IPS-18a (cell line): ENCODE measurements around the gene CDH11.

ENCODE experiments used
- H3K27ac ChIP-seq: one replicate; pipeline ENCODE4 v1.5.1; 2013; ENCODE audit warnings: low read length
- H3K27me3 ChIP-seq: one replicate; pipeline ENCODE4 v1.6.1; 2013; ENCODE audit warnings: mild to moderate bottlenecking, low read length; ENCODE audit not compliant: control insufficient read depth, insufficient read depth
- H3K36me3 ChIP-seq: one replicate; pipeline ENCODE4 v1.6.1; 2013; ENCODE audit warnings: low read depth, low read length; ENCODE audit not compliant: control insufficient read depth
- H3K4me1 ChIP-seq: one replicate; pipeline ENCODE4 v1.6.1; 2013; ENCODE audit warnings: low read depth, low read length; ENCODE audit not compliant: control insufficient read depth
- H3K4me3 ChIP-seq: one replicate; pipeline ENCODE4 v1.5.1; 2013; ENCODE audit warnings: low read length
- H3K9ac ChIP-seq: one replicate; pipeline ENCODE4 v1.6.1; 2013; ENCODE audit warnings: mild to moderate bottlenecking, low read length, moderate library complexity
- H3K9me3 ChIP-seq: one replicate; pipeline ENCODE4 v1.6.1; 2013; ENCODE audit warnings: low read depth, low read length; ENCODE audit not compliant: control insufficient read depth

Gene CDH11

DNA sequence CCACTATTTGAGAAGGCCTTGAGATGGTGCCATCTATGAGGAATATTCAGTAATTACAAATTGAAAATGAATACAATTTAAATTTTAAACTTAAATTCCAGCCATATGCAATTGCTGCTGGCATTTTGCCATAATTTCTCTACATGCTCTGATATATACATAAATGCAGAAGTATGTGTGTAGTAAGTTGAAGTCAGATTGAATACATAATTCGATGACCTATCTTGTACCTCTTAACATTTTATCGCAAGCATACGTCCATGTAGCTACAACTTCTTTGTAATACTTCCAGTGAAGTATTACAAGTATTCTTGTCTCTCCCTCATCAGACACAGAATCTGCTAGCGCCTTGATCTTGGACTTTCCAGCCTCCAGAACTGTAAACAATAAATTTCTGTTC lies 26.0 kb downstream of the CDH11 start:
- no peaks in the 10 kb centered on the region for H3K9me3 ChIP-seq
- no peaks in the 10 kb centered on the region for H3K36me3 ChIP-seq
- H3K4me1 ChIP-seq: no peaks in the 10 kb centered on the region
- H3K27me3 ChIP-seq: no peaks in the 10 kb centered on the region
- no peak overlapping the region for H3K27ac ChIP-seq
- H3K4me3 ChIP-seq: no peak overlapping the region
- H3K9ac ChIP-seq: no peak overlapping the region

GRCh38 chr16:65095090-65095728 lies 26.7 kb downstream of the CDH11 start:
- no peak overlapping the region for H3K27ac ChIP-seq
- H3K36me3 ChIP-seq: no peaks in the 10 kb centered on the region
- no peaks in the 10 kb centered on the region for H3K9me3 ChIP-seq

GRCh38 chr16:65094009-65094408 lies 27.9 kb downstream of the CDH11 start:
- Histone ChIP-seq H3K4me1 (no peaks in the 10 kb centered on the region), H3K4me3 (no peak overlapping the region), H3K9me3 (no peaks in the 10 kb centered on the region), H3K36me3 (no peaks in the 10 kb centered on the region), H3K27ac (no peak overlapping the region), H3K9ac (no peak overlapping the region), H3K27me3 (no peaks in the 10 kb centered on the region)

More at GRCh38 chr16:65095090-65095728, 26.7 kb downstream of the CDH11 start:
- H3K4me1 ChIP-seq: no peaks in the 10 kb centered on the region
- H3K9ac ChIP-seq: no peak overlapping the region
- H3K27me3 ChIP-seq: no peaks in the 10 kb centered on the region
- no peak overlapping the region for H3K4me3 ChIP-seq

- no peak overlapping the region for H3K4me3 ChIP-seq
- H3K4me1 ChIP-seq: no peaks in the 10 kb centered on the region
- H3K9me3 ChIP-seq: no peaks in the 10 kb centered on the region
- H3K27me3 ChIP-seq: no peaks in the 10 kb centered on the region
- H3K9ac ChIP-seq: no peak overlapping the region
- no peaks in the 10 kb centered on the region for H3K36me3 ChIP-seq
- no peak overlapping the region for H3K27ac ChIP-seq
These were observed 38.6 kb downstream of the CDH11 start for GRCh38 chr16:65083164-65083857.

DNA sequence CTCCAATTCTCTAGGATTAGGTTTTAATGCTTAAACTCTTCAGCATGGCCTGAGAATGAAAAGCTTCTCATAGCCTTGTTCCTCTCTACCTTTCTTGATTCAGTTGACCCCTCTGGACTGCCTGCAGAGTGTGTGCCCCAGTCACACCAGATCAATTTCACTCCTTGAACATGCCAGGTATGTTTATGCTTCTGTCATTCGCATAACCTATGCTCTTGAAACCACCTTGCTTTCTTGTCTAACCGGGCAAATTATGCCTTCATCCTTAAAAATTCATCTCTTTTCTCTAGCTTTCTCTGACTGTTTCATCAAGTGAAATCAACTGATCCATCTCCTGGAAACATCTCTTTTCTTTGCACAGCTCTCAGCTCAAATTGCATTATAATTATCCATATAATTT lies 42.3 kb downstream of the CDH11 start:
- Histone ChIP-seq H3K4me1 (no peaks in the 10 kb centered on the region), H3K9me3 (no peaks in the 10 kb centered on the region), H3K27ac (no peak overlapping the region), H3K27me3 (no peaks in the 10 kb centered on the region), H3K36me3 (no peaks in the 10 kb centered on the region), H3K4me3 (no peak overlapping the region), H3K9ac (no peak overlapping the region)

GRCh38 chr16:65077181-65077580 lies 44.7 kb downstream of the CDH11 start:
- Histone ChIP-seq H3K9ac (no peak overlapping the region), H3K4me1 (no peaks in the 10 kb centered on the region), H3K9me3 (no peaks in the 10 kb centered on the region), H3K27ac (no peak overlapping the region), H3K36me3 (no peaks in the 10 kb centered on the region), H3K4me3 (no peak overlapping the region), H3K27me3 (no peaks in the 10 kb centered on the region)

DNA sequence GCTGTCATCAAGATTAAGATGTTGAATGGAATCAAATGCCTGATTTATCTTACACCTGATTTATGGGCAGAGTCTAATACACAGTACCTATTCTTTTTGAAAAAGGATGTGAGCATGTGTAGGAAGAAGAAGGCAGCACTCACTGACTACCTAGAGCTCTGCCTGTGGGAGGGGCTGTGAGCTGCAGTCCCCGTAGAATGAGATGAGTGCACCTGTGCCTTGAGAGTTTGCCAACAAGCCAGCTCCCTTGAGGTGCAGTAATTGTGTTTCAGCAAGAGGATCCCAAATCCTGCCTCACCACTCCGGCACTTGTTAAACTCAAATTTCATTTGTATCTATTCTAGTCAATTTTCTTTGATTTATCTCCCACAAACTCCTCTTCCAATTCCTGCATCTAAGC lies 46.0 kb downstream of the CDH11 start:
- Histone ChIP-seq H3K4me1 (no peaks in the 10 kb centered on the region), H3K36me3 (no peaks in the 10 kb centered on the region), H3K9ac (no peak overlapping the region), H3K27ac (no peak overlapping the region), H3K9me3 (no peaks in the 10 kb centered on the region), H3K27me3 (no peaks in the 10 kb centered on the region), H3K4me3 (no peak overlapping the region)

GRCh38 chr16:65071433-65072311 lies 50.2 kb downstream of the CDH11 start:
- Histone ChIP-seq H3K4me3 (no peak overlapping the region), H3K27ac (no peak overlapping the region), H3K9me3 (no peaks in the 10 kb centered on the region), H3K4me1 (peaks cover 4% of the 10 kb centered on the region), H3K27me3 (no peaks in the 10 kb centered on the region), H3K9ac (no peak overlapping the region), H3K36me3 (no peaks in the 10 kb centered on the region)

- peaks cover 4% of the 10 kb centered on the region for H3K4me1 ChIP-seq
- H3K27me3 ChIP-seq: no peaks in the 10 kb centered on the region
- no peak overlapping the region for H3K27ac ChIP-seq
- H3K36me3 ChIP-seq: no peaks in the 10 kb centered on the region
- H3K4me3 ChIP-seq: no peak overlapping the region
- H3K9ac ChIP-seq: no peak overlapping the region
- H3K9me3 ChIP-seq: no peaks in the 10 kb centered on the region
These were observed 50.9 kb downstream of the CDH11 start for GRCh38 chr16:65070831-65071432.

DNA sequence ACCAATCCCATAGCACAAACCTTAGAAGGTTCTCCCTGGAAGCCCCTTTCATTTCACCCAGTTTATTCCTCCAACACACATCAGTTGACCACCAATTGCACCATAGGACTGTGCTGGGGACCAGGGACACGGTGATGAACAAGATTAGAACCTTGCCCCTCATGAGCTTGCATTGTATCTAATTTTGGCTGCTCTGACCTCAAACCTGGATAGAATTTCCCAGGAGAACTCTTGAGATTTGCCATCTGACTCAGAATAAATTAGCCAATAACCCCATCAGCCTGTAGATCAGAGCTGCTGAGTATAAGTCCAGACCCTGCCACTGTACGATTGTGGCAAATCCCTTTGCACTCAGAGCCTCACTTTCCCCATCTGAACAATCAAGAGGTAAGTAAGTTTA lies 52.1 kb downstream of the CDH11 start:
- peaks cover 4% of the 10 kb centered on the region for H3K4me1 ChIP-seq
- H3K9me3 ChIP-seq: no peaks in the 10 kb centered on the region
- H3K27me3 ChIP-seq: no peaks in the 10 kb centered on the region
- no peaks in the 10 kb centered on the region for H3K36me3 ChIP-seq
- H3K9ac ChIP-seq: no peak overlapping the region
- H3K27ac ChIP-seq: no peak overlapping the region
- H3K4me3 ChIP-seq: no peak overlapping the region

DNA sequence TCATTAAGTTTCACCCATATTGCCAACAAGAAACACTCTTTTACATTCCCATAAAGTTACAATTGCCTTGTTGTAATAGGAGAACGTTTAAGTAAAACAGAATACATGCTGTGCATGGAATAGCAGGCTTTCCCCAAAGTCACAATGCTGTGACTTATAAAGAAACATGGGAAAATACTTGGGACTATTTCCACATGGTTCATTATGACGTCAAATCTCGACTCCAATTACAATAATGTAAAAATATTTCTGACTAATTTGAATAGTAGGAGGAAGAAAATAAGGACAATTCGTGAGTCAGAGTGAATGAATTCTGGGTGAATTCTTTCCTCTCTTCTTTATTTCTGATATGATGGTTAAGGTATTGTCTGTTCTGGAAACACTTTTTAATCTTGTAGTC lies 52.8 kb downstream of the CDH11 start:
- no peak overlapping the region for H3K27ac ChIP-seq
- no peak overlapping the region for H3K9ac ChIP-seq
- no peaks in the 10 kb centered on the region for H3K9me3 ChIP-seq
- H3K4me1 ChIP-seq: peaks cover 4% of the 10 kb centered on the region
- H3K27me3 ChIP-seq: no peaks in the 10 kb centered on the region
- H3K4me3 ChIP-seq: no peak overlapping the region
- no peaks in the 10 kb centered on the region for H3K36me3 ChIP-seq
